Esophagus squamous epithelium (tissue), 4 donors: ENCODE data around the gene GULP1.

Source experiments
- CTCF ChIP-seq, 6 experiments: fragments of 450-650 bp in 4 of 6; fragments of 200-600 bp in 2 of 6; sonication (generic) in 2 of 6; IDR thresholded peaks; one replicate each; pipeline ENCODE4 v1.5.1; 2016 to 2019; ENCODE audit warnings: antibody characterized with exemption in 6 of 6, mild to moderate bottlenecking in 4 of 6, moderate library complexity in 4 of 6
- POLR2A ChIP-seq, 4 donors: fragments of 450-650 bp; IDR thresholded peaks; one replicate each; pipeline ENCODE4 v1.6.1; 2017; ENCODE audit warnings: antibody characterized with exemption in 4 of 4, mild to moderate bottlenecking in 4 of 4, moderate library complexity in 3 of 4

- TF ChIP-seq CTCF (IDR thresholded peaks at IDR 0.05) (no peak), POLR2A (IDR thresholded peaks at IDR 0.05) (no peak)
Measured at GRCh38 chr2:188244383-188244782, 47.3 kb upstream of the GULP1 start.
